HG03442 (cell line): ENCODE data around the gene NBPF9.
A peak's percentile ranks its signal among the peaks of the same experiment; 100 is the strongest.
"Not testable (repeated sequence)": the region's sequence is repeated elsewhere in the genome, so short reads cannot be mapped to it uniquely, and the experiment has no call there.

Source experiments
- ATAC-seq: cut with Tn5 transposase; IDR thresholded peaks from one replicate; pipeline ENCODE4 v1.9.1; 2021; ENCODE audit warnings: mild to moderate bottlenecking, moderate library complexity; ENCODE audit not compliant: unreplicated experiment

The NBPF9 gene, protein sequence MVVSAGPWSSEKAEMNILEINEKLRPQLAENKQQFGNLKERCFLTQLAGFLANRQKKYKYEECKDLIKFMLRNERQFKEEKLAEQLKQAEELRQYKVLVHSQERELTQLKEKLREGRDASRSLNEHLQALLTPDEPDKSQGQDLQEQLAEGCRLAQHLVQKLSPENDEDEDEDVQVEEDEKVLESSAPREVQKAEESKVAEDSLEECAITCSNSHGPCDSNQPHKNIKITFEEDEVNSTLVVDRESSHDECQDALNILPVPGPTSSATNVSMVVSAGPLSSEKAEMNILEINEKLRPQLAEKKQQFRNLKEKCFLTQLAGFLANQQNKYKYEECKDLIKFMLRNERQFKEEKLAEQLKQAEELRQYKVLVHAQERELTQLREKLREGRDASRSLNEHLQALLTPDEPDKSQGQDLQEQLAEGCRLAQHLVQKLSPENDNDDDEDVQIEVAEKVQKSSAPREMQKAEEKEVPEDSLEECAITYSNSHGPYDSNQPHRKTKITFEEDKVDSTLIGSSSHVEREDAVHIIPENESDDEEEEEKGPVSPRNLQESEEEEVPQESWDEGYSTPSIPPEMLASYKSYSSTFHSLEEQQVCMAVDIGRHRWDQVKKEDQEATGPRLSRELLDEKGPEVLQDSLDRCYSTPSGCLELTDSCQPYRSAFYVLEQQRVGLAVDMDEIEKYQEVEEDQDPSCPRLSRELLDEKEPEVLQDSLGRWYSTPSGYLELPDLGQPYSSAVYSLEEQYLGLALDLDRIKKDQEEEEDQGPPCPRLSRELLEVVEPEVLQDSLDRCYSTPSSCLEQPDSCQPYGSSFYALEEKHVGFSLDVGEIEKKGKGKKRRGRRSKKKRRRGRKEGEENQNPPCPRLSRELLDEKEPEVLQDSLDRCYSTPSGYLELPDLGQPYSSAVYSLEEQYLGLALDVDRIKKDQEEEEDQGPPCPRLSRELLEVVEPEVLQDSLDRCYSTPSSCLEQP (N-terminal part only)

DNA sequence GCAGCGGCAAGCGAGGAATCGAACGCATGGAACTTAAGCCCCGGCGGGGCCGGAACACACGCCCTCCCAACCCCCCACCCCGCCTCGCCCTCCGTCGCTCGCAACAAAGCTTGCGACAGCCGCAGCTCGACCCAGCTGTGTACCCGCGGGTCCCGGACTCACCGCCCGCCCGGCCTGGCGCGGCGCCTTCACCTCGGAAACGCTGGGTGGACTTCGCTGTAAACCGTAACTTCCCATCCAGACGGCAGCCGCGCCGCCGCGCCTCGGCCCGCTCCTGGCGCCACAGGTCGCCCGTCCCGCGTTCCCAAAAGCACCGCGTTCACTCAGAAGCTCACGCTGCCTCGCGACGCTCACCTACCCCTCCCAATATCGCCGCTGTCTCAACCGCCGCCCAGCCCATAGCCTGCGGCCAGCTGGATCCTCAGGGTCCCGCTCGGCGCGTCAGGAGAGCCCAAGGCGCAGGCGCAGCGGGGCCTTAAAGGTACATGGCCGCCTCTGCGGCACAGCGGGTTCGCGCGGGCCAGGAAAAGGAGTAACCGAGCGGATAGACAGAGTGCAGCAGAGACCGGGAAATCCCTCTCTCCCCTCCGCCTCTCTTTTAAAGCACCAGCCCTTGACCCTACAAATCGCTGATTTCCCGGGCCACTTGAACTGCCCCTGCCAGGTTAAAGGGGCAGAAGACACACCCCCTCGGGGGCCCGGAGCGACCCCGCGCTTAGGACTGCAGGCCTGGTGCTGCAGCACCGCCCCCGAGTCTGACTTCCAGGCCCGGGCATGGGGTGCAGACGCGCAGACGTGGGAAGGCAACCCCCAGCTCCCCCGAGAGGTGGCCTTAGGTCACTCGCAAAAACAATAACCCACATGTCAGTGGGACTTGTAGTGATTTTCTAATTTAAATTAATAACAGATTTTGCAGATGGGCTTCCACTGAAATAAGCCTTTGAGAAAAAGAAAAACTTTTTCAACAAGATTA, at the start of gene NBPF9:
NBPF9 (minus strand) TSS at position 443 of the 973 bp plus-strand sequence. CDS start 21,412 bp downstream, outside the sequence.
- peak; percentile 97 for ATAC-seq

DNA sequence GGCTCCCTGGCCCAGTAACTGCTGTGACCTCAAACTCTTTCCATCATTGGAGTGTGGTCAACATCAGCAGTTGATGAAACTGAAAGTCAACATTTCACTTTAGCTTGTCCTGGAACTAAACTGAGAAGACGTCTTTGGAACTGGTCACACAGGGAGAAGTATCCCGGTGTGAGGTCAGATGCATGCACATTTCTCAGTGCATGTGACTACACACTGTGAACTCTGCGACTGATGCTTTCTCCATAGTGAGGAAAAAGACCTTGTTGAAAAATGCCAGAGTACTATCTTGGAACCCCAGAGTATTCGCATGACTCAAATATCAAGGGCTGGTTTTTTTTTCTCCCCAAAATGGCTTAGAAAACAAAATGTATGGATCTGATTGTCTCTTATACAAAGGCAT, 46.6 kb upstream of the NBPF9 start:
- ATAC-seq: not testable (repeated sequence)

DNA sequence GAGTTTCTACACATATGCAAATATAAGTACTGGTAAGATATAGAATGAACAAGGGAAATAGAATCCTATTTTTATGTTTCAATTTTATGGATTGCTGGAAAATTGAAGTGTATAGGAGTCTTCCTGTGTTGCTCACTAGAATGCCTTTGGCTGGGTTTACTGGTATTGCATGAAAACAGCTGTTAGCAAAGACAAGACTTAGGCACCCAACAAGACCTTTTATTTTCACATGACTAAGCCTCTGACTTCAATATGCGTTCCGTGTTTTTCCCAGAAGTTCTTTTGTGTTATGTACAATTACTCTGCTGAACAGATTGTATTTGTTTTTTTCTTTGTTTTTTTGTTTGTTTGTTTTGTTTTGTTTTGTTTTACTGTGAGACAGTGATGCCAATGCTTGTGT, 34.2 kb upstream of the NBPF9 start:
- ATAC-seq: not testable (repeated sequence)

DNA sequence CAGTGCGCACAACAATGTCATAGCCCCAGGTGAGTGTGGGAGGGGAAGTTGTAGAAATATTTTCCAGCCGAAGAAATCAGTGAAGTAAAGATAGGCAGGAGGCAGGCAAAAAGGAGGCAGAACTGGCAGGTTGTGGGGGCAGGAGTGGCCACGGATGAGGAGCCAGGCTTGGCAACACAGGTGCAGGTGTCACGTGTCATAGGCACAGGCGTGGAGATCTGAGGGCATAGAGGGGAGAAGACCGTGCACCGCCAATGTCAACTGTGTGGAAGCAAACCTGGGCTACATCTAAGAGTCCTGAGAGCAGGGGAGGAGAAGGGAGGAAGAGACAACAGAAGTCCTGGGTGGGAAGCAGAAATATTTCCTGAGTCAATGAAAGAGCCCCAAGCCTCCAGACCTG, 27.6 kb upstream of the NBPF9 start:
- not testable (repeated sequence) for ATAC-seq

DNA sequence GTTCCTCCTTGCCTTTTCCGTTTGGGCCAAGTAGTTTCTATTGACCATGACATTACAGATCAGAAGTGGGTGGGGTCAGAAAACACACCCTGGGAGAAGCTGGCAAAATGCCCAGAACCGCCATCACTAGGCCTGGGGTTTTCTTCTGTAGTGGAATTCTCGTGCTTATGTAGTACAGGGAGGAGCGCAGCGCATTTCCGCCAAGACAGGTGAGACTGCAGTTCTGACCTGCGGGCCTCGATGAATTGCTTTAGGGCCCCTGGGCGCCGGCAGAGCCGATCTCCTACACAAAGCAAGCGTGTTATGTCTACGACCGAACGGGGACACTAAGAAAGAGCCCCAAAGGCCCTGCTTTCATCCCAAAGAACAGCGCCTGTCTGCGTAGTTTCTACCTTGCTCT, 25.9 kb upstream of the NBPF9 start:
- ATAC-seq: not testable (repeated sequence)

DNA sequence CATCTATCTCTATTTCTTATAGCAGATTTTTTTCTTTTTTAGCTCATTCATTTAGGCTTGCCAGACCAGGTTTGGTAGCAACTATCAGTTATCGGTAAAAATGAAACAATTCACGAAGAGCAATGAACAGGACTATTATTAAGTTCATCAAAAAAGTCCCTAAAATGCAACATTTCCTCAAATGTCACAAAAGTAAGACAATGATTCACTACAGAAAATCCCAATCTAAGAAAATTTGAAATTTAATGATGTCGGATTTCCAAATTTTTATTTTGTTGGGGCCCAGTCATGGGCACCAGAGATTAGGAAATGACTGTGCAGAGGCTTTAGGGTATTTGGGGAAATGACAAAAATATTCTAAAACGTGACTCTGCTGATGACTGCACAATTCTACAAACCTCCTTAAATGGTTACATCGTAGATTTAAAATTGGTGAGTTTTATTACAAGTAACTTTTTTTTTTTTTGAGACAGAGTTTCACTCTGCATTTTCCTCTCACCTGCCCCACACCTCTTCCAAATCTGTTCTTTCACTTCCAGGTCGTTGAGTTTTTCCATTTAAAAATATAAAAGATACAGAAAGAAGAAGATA, 23.3 kb upstream of the NBPF9 start:
- not testable (repeated sequence) for ATAC-seq

DNA sequence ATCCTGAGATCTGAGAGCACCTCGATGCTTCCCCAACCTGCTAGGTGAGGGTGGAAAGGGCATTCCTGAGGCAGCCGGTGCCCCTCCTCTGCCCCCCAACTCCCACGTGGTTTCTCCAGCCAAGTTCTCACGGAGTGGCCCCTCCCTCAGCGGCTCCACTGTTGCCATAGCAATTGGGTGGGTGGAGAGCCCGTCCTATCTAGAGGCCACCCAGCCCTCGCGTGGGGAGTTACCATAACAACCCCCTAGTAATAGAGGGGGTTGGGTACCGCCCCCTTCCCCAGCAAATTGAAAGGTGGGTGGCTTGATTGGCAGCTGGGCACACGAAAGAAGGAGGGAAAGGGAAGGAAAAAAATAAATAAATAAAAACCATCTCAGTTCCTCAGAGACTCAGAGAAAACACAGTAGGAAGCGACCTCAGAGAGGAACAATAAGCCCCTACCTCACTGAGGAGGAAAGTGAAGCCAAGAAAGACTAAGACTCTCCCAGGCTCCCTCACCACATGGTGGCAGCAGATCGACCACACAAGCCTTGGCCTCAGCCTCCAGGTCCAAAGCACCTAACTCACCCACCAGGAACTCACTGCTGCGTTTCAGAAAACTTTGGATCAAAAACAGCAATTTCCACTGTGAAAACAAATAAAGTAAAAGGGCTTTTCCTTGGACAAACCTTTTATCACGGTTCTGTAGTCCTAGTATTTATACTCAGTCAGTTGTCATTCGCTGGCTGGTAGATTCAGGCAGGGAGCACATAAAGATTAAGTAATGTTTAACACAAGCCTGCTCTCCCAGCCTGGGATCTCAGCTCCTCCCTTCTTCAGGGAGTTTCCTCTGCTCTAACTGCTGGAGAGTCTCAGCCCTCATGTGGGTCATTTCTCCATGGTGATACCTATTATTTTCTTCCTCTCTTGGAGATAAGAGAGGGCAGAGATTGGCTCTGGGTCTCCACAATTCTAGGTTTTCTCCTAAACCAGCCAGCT, 20.9 kb upstream of the NBPF9 start:
- not testable (repeated sequence) for ATAC-seq

DNA sequence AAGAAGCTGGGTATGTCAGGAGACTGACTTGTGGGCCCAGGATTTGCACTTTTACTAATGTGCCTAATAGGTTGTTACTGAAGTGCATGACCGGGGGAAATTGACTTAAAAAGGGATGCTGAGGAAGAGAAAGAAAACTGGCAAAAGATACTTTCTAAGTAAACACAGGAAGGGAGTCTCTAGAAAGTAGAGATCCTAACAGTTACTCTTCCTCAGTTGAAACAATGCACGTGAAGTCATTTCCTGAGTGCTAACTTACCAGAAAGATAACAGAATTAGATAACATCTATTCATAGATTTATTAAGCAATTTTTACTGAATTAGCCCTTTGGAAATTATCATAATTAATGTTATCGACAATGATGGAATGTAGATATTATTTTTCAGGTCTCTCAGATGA, 9.5 kb upstream of the NBPF9 start:
- not testable (repeated sequence) for ATAC-seq

DNA sequence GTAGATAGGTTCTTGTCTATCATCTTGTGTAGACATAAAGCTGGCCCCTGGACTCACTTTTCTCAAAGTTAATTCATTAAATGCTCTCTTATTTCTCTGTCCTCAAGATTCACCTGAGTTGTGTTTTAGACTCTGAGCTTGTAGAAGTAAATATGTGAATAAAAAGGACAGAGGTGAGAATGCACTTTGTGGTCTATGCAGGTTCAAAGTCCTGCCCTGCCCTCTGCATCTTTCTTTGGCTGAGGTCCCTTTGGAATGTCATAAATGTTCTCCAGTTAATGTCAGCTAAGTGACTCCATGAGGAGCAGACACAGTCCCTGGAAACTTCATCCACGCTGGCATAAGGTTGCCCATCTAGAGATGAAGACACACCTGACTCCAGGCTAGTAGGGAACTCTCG, 7.0 kb upstream of the NBPF9 start:
- ATAC-seq: not testable (repeated sequence)

DNA sequence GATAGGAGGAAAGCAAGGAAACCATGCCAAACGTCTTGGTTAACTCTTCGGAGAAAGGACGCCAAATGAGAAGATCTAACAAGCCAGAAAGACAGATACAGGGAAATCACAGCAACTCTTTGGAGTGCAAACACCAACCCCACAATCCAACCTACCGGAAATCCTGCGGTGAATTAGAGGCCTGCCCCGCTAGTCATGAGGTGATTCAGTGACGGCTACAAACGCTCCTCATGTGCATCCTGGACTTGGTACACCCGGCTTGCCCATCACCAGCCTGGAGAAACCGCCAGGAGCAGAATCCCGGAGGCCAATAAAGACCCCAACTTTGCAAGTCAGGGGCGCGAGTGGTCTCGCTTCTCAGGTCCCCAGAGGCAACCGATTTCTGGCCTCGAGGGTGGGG, 777 bp downstream of the NBPF9 start:
- ATAC-seq: not testable (repeated sequence)

DNA sequence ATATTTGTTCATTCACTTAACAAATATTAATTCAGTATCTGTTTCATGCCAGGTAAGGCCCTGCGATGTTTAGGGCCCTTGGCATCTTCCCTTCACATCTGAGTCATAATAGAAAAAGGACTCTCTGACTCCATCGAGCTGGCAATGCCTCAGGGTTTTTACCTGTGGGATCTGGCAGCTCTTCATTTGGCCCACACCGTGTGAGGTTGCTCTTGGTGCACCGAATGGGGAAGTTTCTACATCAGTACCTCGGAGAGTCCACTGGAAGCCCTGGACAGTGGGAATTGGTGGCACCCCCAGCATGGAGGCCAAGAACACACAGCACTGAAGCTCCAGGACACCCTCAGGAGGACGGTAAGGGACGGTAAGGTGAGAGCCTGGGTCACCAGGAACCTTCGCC, 5.1 kb downstream of the NBPF9 start:
- not testable (repeated sequence) for ATAC-seq

DNA sequence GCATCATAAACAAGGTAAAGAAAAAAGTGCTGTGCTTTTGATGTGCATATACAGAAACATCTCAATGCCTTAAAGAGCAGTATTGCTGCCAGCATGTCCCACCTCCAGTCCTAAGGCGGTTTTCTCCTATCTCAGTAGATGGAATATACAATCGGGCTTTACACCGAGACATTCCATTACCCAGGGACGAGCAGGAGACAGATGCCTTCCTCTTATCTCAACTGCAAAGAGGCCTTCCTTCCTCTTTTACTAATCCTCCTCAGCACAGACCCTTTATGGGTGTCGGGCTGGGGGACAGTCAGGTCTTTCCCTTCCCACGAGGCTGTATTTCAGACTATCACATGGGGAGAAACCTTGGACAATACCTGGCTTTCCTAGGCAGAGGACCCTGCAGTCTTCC, 10.2 kb downstream of the NBPF9 start:
- not testable (repeated sequence) for ATAC-seq

DNA sequence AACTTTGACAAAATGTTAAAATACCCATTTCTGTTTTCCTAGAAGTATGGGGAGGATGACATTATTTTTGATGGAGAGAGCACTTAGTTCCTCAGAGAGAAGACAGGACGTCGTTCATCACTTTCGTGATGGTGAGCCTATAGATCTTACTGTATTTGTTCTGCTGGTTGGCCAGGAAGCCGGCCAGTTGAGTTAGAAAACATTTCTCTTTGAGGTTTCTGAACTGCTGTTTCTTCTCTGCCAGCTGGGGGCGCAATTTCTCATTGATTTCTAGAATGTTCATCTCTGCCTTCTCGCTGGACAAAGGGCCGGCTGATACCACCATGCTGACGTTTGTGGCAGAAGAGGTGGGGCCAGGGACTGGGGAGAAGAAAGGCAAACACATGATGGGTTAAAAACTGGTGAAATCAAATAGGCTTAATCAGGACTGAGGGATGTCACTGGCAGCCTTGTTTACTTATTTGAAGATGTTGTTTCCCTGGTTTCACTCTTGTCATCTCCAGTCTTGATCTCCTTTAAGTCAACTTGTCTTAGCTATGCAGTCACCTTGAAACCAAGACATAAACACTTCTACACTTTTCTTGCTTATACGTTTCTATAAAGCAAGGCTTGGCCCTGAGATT, 27.7 kb downstream of the NBPF9 start:
- ATAC-seq: not testable (repeated sequence)

DNA sequence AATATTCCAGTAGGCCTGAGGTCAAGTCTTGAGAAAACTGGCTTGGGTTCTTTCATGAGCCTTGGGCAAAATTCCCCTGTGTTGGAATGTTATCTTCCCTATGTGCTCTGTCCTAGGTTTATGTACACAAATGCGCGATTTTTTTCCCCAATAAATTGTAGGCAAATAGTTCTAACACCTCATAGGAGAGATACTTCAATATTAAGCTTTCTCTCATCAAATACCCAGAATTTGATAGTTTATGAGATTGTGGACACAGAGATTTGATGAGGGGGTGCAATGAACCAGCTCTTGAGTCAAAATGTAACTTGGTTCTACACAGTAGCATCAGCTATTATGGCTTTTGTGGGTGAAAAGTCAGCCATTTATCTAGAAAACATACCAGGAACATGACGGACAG, 38.7 kb downstream of the NBPF9 start:
- ATAC-seq: not testable (repeated sequence)

DNA sequence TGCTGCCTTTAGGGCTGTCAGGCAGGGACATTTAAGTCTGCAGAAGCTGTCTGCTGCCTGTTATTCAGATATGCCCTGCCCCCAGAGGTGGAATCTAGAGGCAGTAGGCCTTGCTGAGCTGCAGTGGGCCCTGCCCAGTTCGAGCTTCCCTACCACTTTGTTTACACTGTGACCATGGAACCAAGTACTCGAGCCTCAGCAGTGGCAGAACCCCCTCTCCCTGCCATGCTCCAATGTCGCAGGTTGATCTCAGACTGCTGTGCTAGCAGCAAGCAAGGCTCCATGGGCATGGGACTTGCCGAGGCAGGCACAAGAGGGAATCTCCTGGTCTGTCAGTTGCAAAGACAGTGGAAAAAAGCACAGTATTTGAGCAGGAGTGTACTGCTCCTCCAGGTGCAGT, 60.3 kb downstream of the NBPF9 start:
- ATAC-seq: not testable (repeated sequence)

DNA sequence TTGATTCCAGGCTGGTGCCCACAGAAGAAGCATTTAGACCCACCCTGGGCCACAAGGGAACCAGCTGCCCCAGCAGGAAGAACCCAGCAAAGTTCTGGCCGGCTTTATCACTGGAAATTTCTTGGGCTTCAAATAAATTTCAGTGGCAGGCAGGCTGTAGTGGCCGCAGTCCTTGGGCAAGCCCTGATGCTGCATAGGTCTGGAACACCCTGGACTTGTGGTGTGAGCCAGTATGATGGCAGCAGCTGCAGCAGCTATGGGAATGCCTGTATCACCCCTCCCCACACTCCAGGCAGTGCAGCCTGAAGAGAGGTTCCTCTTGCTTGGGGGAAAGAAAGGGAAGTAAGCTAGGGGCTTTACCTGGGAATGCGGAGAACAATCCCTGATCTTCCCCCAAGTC, 69.4 kb downstream of the NBPF9 start:
- ATAC-seq: not testable (repeated sequence)

DNA sequence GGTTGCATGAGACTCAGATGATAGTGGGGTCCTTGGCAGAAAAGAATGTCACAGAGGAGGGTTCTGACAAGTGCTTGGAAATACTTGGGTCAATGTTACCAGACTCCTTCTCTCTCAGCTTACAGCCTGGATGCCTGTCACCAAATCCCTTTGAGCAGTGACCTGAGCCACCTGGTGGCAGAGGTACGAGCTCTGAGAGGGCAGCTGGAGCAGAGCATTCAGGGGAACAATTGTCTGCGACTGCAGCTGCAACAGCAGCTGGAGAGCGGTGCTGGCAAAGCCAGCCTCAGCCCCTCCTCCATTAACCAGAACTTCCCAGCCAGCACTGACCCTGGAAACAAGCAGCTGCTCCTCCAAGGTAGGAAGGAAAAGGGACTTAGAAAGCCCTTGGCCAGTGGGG, 79.0 kb downstream of the NBPF9 start:
- ATAC-seq: not testable (repeated sequence)

DNA sequence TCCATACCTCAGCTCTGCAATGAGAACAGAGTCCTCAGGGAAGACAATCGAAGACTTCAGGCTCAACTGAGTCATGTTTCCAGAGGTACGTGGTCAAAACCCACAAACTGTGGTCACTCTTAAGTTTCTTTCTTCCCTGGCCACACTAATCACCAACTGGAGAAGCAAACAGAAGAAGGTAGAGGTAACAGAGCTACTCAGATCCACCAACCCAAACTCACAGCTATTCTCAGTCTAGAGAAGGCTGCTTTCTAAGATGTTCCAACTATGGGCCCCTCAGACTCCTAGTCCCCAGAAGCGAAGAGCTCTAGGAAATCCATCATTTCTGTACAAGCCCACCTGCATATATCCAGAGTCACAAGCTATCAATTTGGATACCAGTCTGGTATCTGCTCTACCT, 84.8 kb downstream of the NBPF9 start:
- ATAC-seq: not testable (repeated sequence)
